ENCODE results near the gene FBXO17. TPM values are rescaled to one million over a fixed set of nuclear protein-coding genes. Genes with fewer than 3 reads are reported as not detected.

FBXO17 gene
- total and polyA plus RNA-seq, 12 donors, result 1.00 to 3.2 (median 2.2) TPM

DNA sequence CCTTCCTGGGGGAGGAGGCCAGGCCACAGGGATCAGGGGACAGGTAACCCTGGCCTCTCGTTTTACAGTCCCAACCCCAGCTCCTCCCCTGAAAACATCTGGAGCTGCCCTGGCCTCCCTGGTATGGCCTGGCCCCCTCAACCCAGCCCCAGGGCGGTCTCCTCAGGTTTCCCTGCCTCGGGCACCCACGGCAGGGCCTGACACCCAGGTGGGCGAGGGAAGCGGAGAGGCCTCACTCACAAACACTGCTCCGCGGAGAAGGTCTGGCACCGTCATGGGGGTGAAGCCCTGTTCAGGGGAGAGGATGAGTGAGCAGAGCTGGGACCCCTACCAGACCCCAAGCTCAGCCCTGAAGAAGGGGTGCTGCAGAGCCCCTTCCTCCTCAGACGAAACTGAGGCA lies 57.0 kb downstream of the FBXO17 start:
- Histone ChIP-seq H3K4me1 (no peaks in the 10 kb centered on the region), H3K36me3 (peaks cover 0 to 22% (median 0%) of the 10 kb centered on the region in 9 donors), H3K27me3 (no peaks in the 10 kb centered on the region), H3K4me3 (no peak overlapping the region), H3K27ac (no peak overlapping the region), H3K9me3 (no peaks in the 10 kb centered on the region)
- no peak for TF ChIP-seq CTCF (IDR thresholded peaks at IDR 0.05)
- DNase-seq (no peak), ATAC-seq (no peak)
- WGBS, 2 donors, result 89 to 93% methylated on average over 10 of the region's 10 CpGs
- intact Hi-C loops (cut with DNase I), result no loop called here

GRCh38 chr19:38917921-38918491 lies 57.5 kb downstream of the FBXO17 start:
- no peak overlapping the region for H3K4me3 ChIP-seq
- ATAC-seq (peak in 1 of 8 donors; percentile 35), DNase-seq (no peak)
- intact Hi-C loops (cut with DNase I), result no loop called here
- H3K9me3 ChIP-seq, result no peaks in the 10 kb centered on the region
- no peak overlapping the region for H3K27ac ChIP-seq
- H3K27me3 ChIP-seq, result no peaks in the 10 kb centered on the region
- peak in 2 of 9 donors; percentile 7 to 14 for TF ChIP-seq CTCF (IDR thresholded peaks at IDR 0.05)
- H3K4me1 ChIP-seq, result no peaks in the 10 kb centered on the region
- H3K36me3 ChIP-seq, result peaks cover 0 to 21% (median 0%) of the 10 kb centered on the region in 9 donors
- WGBS, 2 donors, result 79% methylated on average over 13 of the region's 13 CpGs

- no peak for ATAC-seq
- WGBS, 2 donors, result 76 to 81% methylated on average over 8 to 9 of the region's 9 CpGs
- H3K4me1 ChIP-seq, result no peaks in the 10 kb centered on the region
- no peak for TF ChIP-seq CTCF (IDR thresholded peaks at IDR 0.05)
- peaks cover 0 to 20% (median 0%) of the 10 kb centered on the region in 9 donors for H3K36me3 ChIP-seq
- no peak for DNase-seq
- peaks cover 0 to 3% (median 0%) of the 10 kb centered on the region in 7 donors for H3K27me3 ChIP-seq
- no peaks in the 10 kb centered on the region for H3K9me3 ChIP-seq
- H3K27ac ChIP-seq, result no peak overlapping the region
- intact Hi-C loops (cut with DNase I), result no loop called here
- H3K4me3 ChIP-seq, result no peak overlapping the region
Measured at GRCh38 chr19:38917516-38917915, 58.0 kb downstream of the FBXO17 start.

DNA sequence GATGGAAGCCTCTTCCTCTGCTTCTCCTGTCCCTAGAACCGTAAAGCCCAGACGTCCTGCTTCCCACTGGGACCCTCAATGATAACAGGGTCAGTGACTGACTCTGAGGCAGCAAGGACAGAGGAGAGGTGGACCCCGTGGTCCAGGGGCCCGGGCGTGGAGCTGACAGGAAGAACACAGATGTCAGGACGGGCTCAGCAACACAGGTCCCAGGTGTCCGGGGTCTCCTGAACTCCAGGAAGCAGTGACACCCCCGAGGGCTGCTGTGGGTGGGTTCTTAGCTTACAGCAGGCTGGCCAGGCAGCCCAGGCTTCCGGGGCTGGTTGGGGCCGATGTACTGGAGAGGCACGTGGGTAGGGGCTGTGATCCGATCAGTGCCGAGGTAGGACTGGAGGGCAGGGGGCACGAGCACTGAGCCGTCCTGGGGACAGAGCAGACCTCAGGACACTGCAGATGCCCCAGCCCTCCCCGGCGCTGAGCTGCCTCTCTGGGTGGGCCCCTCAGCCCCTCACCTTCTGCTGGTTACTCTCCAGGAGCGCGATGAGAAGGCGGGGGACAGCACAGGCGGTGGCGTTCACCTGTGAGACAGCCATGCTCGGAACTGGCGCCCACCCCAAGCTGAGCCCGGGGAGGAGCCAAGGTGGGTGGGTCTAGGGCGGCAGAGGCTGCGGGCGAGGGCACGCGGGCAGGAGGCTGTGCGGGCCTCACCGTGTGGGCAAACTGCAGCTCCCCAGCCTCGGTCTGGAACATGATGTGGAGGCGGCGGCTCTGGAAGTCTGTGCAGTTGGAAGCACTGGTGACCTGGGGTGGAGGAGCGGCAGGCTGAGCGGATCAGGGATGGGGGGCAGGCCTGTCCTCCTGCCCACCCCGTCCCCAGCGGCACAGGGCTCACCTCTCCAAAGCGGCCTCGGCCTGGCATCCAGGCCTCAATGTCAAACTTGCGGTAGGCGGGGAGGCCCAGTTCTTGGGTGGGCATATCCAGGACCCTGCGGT lies 59.9 kb downstream of the FBXO17 start:
- Histone ChIP-seq H3K27ac (no peak overlapping the region), H3K4me1 (no peaks in the 10 kb centered on the region), H3K27me3 (peaks cover 0 to 22% (median 14%) of the 10 kb centered on the region in 7 donors), H3K36me3 (peaks cover 0 to 5% (median 0%) of the 10 kb centered on the region in 9 donors), H3K4me3 (no peak overlapping the region), H3K9me3 (no peaks in the 10 kb centered on the region)
- no peak for ATAC-seq
- no peak for TF ChIP-seq CTCF (IDR thresholded peaks at IDR 0.05)
- intact Hi-C loops (cut with DNase I), result no loop called here
- DNase-seq, result no peak
- WGBS, 2 donors, result 90 to 91% methylated on average over 44 of the region's 44 CpGs

Measured in heart right ventricle (tissue), 16 donors.